Liver (tissue), 3 donors: Measurements from ENCODE around the gene COG4.

Experiments
- CTCF ChIP-seq: fragments of 150-350 bp; IDR thresholded peaks from 2 replicates; pipeline ENCODE4 v1.5.1; 2017; ENCODE audit warnings: improper control_type of control experiment, low read depth, low read length; ENCODE audit not compliant: missing input control
- MAX ChIP-seq: IDR thresholded peaks from 2 replicates; pipeline ENCODE4 v1.6.1; 2016; ENCODE audit warnings: antibody characterized with exemption
- REST ChIP-seq: IDR thresholded peaks from 2 replicates; pipeline ENCODE4 v1.6.1; 2016; ENCODE audit warnings: antibody characterized with exemption, mild to moderate bottlenecking
- RXRA ChIP-seq, 2 donors: IDR thresholded peaks; 2 replicates each; pipeline ENCODE4 v1.6.1; 2017 to 2018; ENCODE audit warnings: antibody characterized with exemption in 2 of 2, mild to moderate bottlenecking in 1 of 2
- TAF1 ChIP-seq: conservative IDR thresholded peaks from 2 replicates; pipeline ENCODE4 v1.6.1; 2016; ENCODE audit warnings: antibody characterized with exemption, mild to moderate bottlenecking
- YY1 ChIP-seq: IDR thresholded peaks from 2 replicates; pipeline ENCODE4 v1.6.1; 2016; ENCODE audit warnings: antibody characterized with exemption, mild to moderate bottlenecking
- ZBTB33 ChIP-seq: IDR thresholded peaks from 2 replicates; pipeline ENCODE4 v1.6.1; 2016; ENCODE audit warnings: antibody characterized with exemption
- donor health status: healthy.
- donor health status: healthy.

GRCh38 chr16:70526403-70526802 lies 3.0 kb upstream of the COG4 start:
- TF ChIP-seq CTCF: no peak
- TF ChIP-seq MAX: no peak
- TF ChIP-seq RXRA (IDR thresholded peaks at IDR 0.05): no peak
- TF ChIP-seq REST: no peak
- no peak for TF ChIP-seq YY1
- TF ChIP-seq ZBTB33: no peak
- no peak for TF ChIP-seq TAF1
